ENCODE results near the gene PCDHGA1.

GRCh38 chr5:141437221-141437620 lies 106.9 kb downstream of the PCDHGA1 start:
- TF ChIP-seq CHD4 (IDR thresholded peaks at IDR 0.05; ENCODE audit: insufficient read depth, insufficient replicate concordance, low read depth, low read length, poor library complexity, severe bottlenecking) (no peak), MTF1 (CRISPR knock-in tag; IDR thresholded peaks at IDR 0.05; ENCODE audit: borderline replicate concordance) (no peak), CTCF (IDR thresholded peaks at IDR 0.05 in 2 of 3, conservative IDR thresholded peaks at IDR 0.05 in 1 of 3; ENCODE audit: insufficient read depth in 2 of 3, low read depth in 1 of 3, low read length in 3 of 3) (no peak), EZH2 (IDR thresholded peaks at IDR 0.05; ENCODE audit: borderline replicate concordance, low read depth, low read length) (no peak), ZNF408 (CRISPR knock-in tag; IDR thresholded peaks at IDR 0.05; ENCODE audit: low read depth) (no peak), ZZZ3 (IDR thresholded peaks at IDR 0.05) (no peak), POLR2A (conservative IDR thresholded peaks at IDR 0.05) (no peak), SNRNP70 (optimal IDR thresholded peaks at IDR 0.05; ENCODE audit: low read depth, low read length) (no peak), FOXK1 (CRISPR knock-in tag; IDR thresholded peaks at IDR 0.05; ENCODE audit: borderline replicate concordance) (no peak), CBX5 (IDR thresholded peaks at IDR 0.05; ENCODE audit: borderline replicate concordance, low read depth) (no peak)

Data from K562 (cell line).